ENCODE results near the gene SAMD4B. TPM values are rescaled to one million over a fixed set of nuclear protein-coding genes. Genes with fewer than 3 reads are reported as not detected.

The SAMD4B gene
- total RNA-seq, 1 experiment from 2014 or later: 163 TPM

DNA sequence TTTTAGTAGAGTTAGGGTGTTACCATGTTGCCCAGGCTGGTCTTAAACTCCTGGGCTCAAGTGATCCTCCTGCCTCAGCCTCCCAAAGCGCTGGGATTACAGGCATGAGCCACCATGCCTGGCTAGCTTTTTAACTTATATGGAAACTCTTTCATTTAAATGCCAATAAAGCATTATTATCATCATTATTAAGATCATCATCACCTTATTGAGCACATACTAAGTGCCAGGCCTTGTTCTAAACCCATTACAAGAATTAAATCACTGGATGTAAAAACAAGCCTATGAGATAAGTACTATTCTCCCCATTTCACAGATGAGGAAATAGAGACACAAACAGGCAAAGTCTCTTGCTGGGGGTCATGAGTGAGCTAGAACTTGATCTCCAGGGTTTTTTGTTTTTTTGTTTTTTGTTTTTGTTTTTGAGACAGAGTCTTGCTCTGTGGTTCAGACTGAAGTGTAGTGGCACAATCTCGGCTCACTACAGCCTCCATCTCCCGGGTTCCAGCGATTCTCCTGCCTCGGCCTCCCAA lies 7.7 kb upstream of the SAMD4B start:
- no peaks in the 10 kb centered on the region for H4K20me1 ChIP-seq (ENCODE audit: insufficient read depth)
- no TSS peak for BruUV-seq (replicated peaks)
- no peak overlapping the region for H3K27ac ChIP-seq
- no peaks in the 10 kb centered on the region for H3K79me2 ChIP-seq (ENCODE audit: low read depth)
- H3F3A ChIP-seq (ENCODE audit: insufficient read depth, low read depth): peaks cover 18% of the 10 kb centered on the region; the same call in 1 of the 2 replicates
- H3K36me3 ChIP-seq (ENCODE audit: low read depth): no peaks in the 10 kb centered on the region
- no peaks in the 10 kb centered on the region for H3K9me3 ChIP-seq (ENCODE audit: insufficient read depth, low read depth)
- no peak overlapping the region for H3K4me3 ChIP-seq
- H3K4me2 ChIP-seq: no peak overlapping the region
- no peaks in the 10 kb centered on the region for H3K9me2 ChIP-seq (ENCODE audit: insufficient read depth)
- intact Hi-C loops (cut with micrococcal nuclease; ENCODE audit: unreplicated experiment): no loop called here
- POLR2A ChIA-PET (ENCODE audit: unreplicated experiment): interaction anchor here (0.6 kb wide), 1 partner anchor 292 kb away, joined by 7 read pairs; no protein-coding TSS in a partner anchor
- no peak for TF ChIP-seq EZH2 (IDR thresholded peaks at IDR 0.05; ENCODE audit: low read depth)
- TF ChIP-seq, protein P1, sequence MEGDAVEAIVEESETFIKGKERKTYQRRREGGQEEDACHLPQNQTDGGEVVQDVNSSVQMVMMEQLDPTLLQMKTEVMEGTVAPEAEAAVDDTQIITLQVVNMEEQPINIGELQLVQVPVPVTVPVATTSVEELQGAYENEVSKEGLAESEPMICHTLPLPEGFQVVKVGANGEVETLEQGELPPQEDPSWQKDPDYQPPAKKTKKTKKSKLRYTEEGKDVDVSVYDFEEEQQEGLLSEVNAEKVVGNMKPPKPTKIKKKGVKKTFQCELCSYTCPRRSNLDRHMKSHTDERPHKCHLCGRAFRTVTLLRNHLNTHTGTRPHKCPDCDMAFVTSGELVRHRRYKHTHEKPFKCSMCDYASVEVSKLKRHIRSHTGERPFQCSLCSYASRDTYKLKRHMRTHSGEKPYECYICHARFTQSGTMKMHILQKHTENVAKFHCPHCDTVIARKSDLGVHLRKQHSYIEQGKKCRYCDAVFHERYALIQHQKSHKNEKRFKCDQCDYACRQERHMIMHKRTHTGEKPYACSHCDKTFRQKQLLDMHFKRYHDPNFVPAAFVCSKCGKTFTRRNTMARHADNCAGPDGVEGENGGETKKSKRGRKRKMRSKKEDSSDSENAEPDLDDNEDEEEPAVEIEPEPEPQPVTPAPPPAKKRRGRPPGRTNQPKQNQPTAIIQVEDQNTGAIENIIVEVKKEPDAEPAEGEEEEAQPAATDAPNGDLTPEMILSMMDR (conservative IDR thresholded peaks at IDR 0.05): no peak
- H3K27me3 ChIP-seq (ENCODE audit: insufficient read depth, low read depth): no peaks in the 10 kb centered on the region
- no peak for DNase-seq
- no peak overlapping the region for H2AFZ ChIP-seq
- CTCF ChIA-PET: no interaction called here
- no peaks in the 10 kb centered on the region; the same call in 1 of the 2 replicates for H3K4me1 ChIP-seq (replicated peaks; ENCODE audit: insufficient read depth)

- no peak for DNase-seq
- no peak overlapping the region for H2AFZ ChIP-seq
- H3K4me3 ChIP-seq: no peak overlapping the region
- no peak overlapping the region for H3K4me2 ChIP-seq
- ChIA-PET CTCF (no interaction called here), POLR2A (ENCODE audit: unreplicated experiment) (no interaction called here)
- no peak overlapping the region for H3K27ac ChIP-seq
- H3K79me2 ChIP-seq (ENCODE audit: low read depth): 0 out of 2 replicates have a peak, but pooled peaks cover under 1% of the 10 kb centered on the region
- H3K27me3 ChIP-seq (ENCODE audit: insufficient read depth, low read depth): no peaks in the 10 kb centered on the region
- intact Hi-C loops (cut with micrococcal nuclease; ENCODE audit: unreplicated experiment): no loop called here
- no peaks in the 10 kb centered on the region for H3K36me3 ChIP-seq (ENCODE audit: low read depth)
- BruUV-seq (replicated peaks): no TSS peak
- H3F3A ChIP-seq (ENCODE audit: insufficient read depth, low read depth): peaks cover 18% of the 10 kb centered on the region; the same call in 1 of the 2 replicates
- no peaks in the 10 kb centered on the region for H3K9me2 ChIP-seq (ENCODE audit: insufficient read depth)
- H3K9me3 ChIP-seq (ENCODE audit: insufficient read depth, low read depth): no peaks in the 10 kb centered on the region
- H4K20me1 ChIP-seq (ENCODE audit: insufficient read depth): no peaks in the 10 kb centered on the region
- TF ChIP-seq, protein P1 (conservative IDR thresholded peaks at IDR 0.05): no peak
- TF ChIP-seq EZH2 (IDR thresholded peaks at IDR 0.05; ENCODE audit: low read depth): no peak
- H3K4me1 ChIP-seq (replicated peaks; ENCODE audit: insufficient read depth): peaks cover 2% of the 10 kb centered on the region; the same call in 1 of the 2 replicates
Measured at GRCh38 chr19:39335168-39335548, 7.1 kb upstream of the SAMD4B start.

GRCh38 chr19:39336483-39336882 lies 5.7 kb upstream of the SAMD4B start:
- Histone ChIP-seq H3K4me2 (no peak overlapping the region), H3K9me3 (ENCODE audit: insufficient read depth, low read depth) (no peaks in the 10 kb centered on the region), H4K20me1 (ENCODE audit: insufficient read depth) (no peaks in the 10 kb centered on the region), H3K79me2 (ENCODE audit: low read depth) (peaks cover 10% of the 10 kb centered on the region; the same call in 1 of the 2 replicates), H3K4me1 (replicated peaks; ENCODE audit: insufficient read depth) (peaks cover 10% of the 10 kb centered on the region), H2AFZ (no peak overlapping the region), H3K9me2 (ENCODE audit: insufficient read depth) (no peaks in the 10 kb centered on the region), H3K27me3 (ENCODE audit: insufficient read depth, low read depth) (no peaks in the 10 kb centered on the region), H3F3A (ENCODE audit: insufficient read depth, low read depth) (peaks cover 10% of the 10 kb centered on the region; the same call in 1 of the 2 replicates), H3K36me3 (ENCODE audit: low read depth) (no peaks in the 10 kb centered on the region), H3K27ac (no peak overlapping the region), H3K4me3 (no peak overlapping the region)
- no TSS peak for BruUV-seq (replicated peaks)
- no peak for DNase-seq
- intact Hi-C loops (cut with micrococcal nuclease; ENCODE audit: unreplicated experiment): no loop called here
- TF ChIP-seq, protein P1 (conservative IDR thresholded peaks at IDR 0.05): no peak
- TF ChIP-seq EZH2 (IDR thresholded peaks at IDR 0.05; ENCODE audit: low read depth): no peak
- CTCF ChIA-PET: interaction anchor here (0.7 kb wide), 1 partner anchor 100 kb away, joined by 3 read pairs; no protein-coding TSS in a partner anchor
- POLR2A ChIA-PET (ENCODE audit: unreplicated experiment): no interaction called here
